ENCODE measurements around the gene KRT5.

The KRT5 gene

GRCh38 chr12:52540531-52540930 lies 20.3 kb upstream of the KRT5 start:
- ChIA-PET POLR2A (ENCODE audit: low non-redundant PET) (no interaction called here), CTCF (interaction anchor here (0.6 kb wide), 1 partner anchor 114 kb away, joined by 3 read pairs; no protein-coding TSS in a partner anchor)
- DNase-seq (ENCODE audit: low spot score): no peak
- TF ChIP-seq, protein P1, sequence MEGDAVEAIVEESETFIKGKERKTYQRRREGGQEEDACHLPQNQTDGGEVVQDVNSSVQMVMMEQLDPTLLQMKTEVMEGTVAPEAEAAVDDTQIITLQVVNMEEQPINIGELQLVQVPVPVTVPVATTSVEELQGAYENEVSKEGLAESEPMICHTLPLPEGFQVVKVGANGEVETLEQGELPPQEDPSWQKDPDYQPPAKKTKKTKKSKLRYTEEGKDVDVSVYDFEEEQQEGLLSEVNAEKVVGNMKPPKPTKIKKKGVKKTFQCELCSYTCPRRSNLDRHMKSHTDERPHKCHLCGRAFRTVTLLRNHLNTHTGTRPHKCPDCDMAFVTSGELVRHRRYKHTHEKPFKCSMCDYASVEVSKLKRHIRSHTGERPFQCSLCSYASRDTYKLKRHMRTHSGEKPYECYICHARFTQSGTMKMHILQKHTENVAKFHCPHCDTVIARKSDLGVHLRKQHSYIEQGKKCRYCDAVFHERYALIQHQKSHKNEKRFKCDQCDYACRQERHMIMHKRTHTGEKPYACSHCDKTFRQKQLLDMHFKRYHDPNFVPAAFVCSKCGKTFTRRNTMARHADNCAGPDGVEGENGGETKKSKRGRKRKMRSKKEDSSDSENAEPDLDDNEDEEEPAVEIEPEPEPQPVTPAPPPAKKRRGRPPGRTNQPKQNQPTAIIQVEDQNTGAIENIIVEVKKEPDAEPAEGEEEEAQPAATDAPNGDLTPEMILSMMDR (conservative IDR thresholded peaks at IDR 0.05; ENCODE audit: low read depth): no peak
- H3K27ac ChIP-seq: peak overlapping the region; percentile 86

DNA sequence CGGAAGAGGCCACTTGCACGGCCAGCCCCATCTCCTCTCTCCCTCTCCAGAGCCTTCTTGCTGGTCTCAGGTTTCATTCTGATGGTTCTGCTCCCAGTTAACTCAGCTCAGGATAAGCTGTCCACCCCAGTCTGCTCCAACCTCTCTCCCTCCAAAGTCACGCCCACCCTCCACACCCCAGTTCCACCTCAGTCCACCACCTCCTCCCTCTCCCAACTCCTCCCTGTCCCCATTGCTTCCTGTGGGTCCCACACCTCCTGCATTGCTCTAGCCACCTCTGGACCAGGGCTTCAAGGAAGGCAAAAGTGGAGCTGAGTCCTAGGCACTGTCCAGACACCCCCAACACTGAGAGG lies 19.6 kb upstream of the KRT5 start:
- CTCF ChIA-PET: interaction anchor here (0.9 kb wide), 1 partner anchor 21 kb away, joined by 3 read pairs; no protein-coding TSS in a partner anchor
- DNase-seq (ENCODE audit: low spot score): no peak
- TF ChIP-seq, protein P1 (conservative IDR thresholded peaks at IDR 0.05; ENCODE audit: low read depth): no peak
- H3K27ac ChIP-seq: peak overlapping the region; percentile 86
- POLR2A ChIA-PET (ENCODE audit: low non-redundant PET): interaction anchor here (0.9 kb wide), 1 partner anchor 19 kb away, joined by 3 read pairs; the partner anchor contains the start of gene KRT5

GRCh38 chr12:52539083-52539820 lies 19.1 kb upstream of the KRT5 start:
- TF ChIP-seq, protein P1 (conservative IDR thresholded peaks at IDR 0.05; ENCODE audit: low read depth): no peak
- ChIA-PET CTCF (interaction anchor here (0.6 to 0.9 kb wide), 4 partner anchors 22 to 438 kb away, joined by 3 to 5 read pairs (median 3); no protein-coding TSS in a partner anchor), POLR2A (ENCODE audit: low non-redundant PET) (interaction anchor here (0.9 kb wide), 1 partner anchor 19 kb away, joined by 3 read pairs; the partner anchor contains the start of gene KRT5)
- H3K27ac ChIP-seq: peak overlapping the region; percentile 86
- peak; percentile 86 for DNase-seq (ENCODE audit: low spot score)

GRCh38 chr12:52537101-52537500 lies 16.9 kb upstream of the KRT5 start:
- peak overlapping the region; percentile 47 for H3K27ac ChIP-seq
- TF ChIP-seq, protein P1 (conservative IDR thresholded peaks at IDR 0.05; ENCODE audit: low read depth): no peak
- no peak for DNase-seq (ENCODE audit: low spot score)
- CTCF ChIA-PET: no interaction called here
- POLR2A ChIA-PET (ENCODE audit: low non-redundant PET): no interaction called here

- POLR2A ChIA-PET (ENCODE audit: low non-redundant PET): no interaction called here
- CTCF ChIA-PET: interaction anchor here (0.6 to 1.0 kb wide), 3 partner anchors 11 to 148 kb away, joined by 3 to 5 read pairs (median 3); no protein-coding TSS in a partner anchor
- no peak for DNase-seq (ENCODE audit: low spot score)
- TF ChIP-seq, protein P1 (conservative IDR thresholded peaks at IDR 0.05; ENCODE audit: low read depth): no peak
- H3K27ac ChIP-seq: no peak overlapping the region
Measured at GRCh38 chr12:52535574-52535973, 15.4 kb upstream of the KRT5 start.

- CTCF ChIA-PET: interaction anchor here (0.6 to 1.0 kb wide), 6 partner anchors 10 to 396 kb away, joined by 3 to 5 read pairs (median 3); no protein-coding TSS in a partner anchor
- DNase-seq (ENCODE audit: low spot score): no peak
Measured at GRCh38 chr12:52534482-52534881, 14.3 kb upstream of the KRT5 start.

More at GRCh38 chr12:52534482-52534881, 14.3 kb upstream of the KRT5 start:
- TF ChIP-seq, protein P1 (conservative IDR thresholded peaks at IDR 0.05; ENCODE audit: low read depth): no peak
- POLR2A ChIA-PET (ENCODE audit: low non-redundant PET): no interaction called here
- no peak overlapping the region for H3K27ac ChIP-seq

Data from RWPE1 (cell line).